ENCODE measurements around the gene TEKTIP1. TPM values are rescaled to one million over a fixed set of nuclear protein-coding genes. Genes with fewer than 3 reads are reported as not detected.

The TEKTIP1 gene
- polyA plus RNA-seq, 1 donor: 3.2 TPM

DNA sequence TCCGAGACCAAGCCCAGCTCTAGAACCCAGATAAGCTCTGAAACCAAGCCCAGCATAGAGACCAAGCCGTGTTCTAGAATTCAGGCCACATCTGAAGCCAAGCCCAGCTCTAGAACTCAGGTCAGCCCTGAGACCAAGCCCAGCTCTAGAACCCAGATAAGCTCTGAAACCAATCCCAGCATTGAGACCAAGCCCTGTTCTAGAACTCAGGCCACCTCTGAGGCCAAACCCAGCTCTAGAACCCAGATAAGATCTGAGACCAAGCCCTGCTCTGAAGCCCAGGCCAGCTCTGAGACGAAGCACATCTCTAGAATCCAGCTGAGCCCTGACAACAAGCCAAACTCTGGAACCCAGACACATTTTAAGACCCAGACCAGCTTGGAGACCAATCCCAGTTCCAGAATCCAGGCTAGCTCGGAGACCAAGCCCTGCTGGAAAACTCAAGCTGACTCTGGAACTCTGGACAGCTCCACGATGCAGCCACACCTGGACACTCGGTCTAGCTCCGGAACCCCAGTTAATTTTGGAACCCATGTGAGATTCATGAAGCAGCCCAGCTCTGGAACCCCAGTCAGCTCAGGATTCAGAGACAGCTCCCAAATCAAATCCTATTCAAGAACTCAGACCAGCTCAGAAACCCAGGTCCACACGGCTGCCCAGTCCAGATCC lies 52.2 kb downstream of the TEKTIP1 start:
- H3K4me3 ChIP-seq (ENCODE audit: low read length): no peak overlapping the region
- peaks cover 11% of the 10 kb centered on the region for H3K9me3 ChIP-seq (ENCODE audit: control insufficient read depth, low read depth, low read length)
- H3K27ac ChIP-seq (ENCODE audit: low read length): no peak overlapping the region
- DNase-seq: no peak
- H3K36me3 ChIP-seq (ENCODE audit: control insufficient read depth, insufficient read depth, low read length): no peaks in the 10 kb centered on the region
- peaks cover 11% of the 10 kb centered on the region for H3K27me3 ChIP-seq (ENCODE audit: control insufficient read depth, insufficient read depth, low read length)
- WGBS (ENCODE audit: insufficient coverage, low lambda C conversion rate): no CpG with 5 or more reads among the region's 8 CpGs
- no peaks in the 10 kb centered on the region for H3K4me1 ChIP-seq (ENCODE audit: control insufficient read depth, insufficient read depth, low read length)

DNA sequence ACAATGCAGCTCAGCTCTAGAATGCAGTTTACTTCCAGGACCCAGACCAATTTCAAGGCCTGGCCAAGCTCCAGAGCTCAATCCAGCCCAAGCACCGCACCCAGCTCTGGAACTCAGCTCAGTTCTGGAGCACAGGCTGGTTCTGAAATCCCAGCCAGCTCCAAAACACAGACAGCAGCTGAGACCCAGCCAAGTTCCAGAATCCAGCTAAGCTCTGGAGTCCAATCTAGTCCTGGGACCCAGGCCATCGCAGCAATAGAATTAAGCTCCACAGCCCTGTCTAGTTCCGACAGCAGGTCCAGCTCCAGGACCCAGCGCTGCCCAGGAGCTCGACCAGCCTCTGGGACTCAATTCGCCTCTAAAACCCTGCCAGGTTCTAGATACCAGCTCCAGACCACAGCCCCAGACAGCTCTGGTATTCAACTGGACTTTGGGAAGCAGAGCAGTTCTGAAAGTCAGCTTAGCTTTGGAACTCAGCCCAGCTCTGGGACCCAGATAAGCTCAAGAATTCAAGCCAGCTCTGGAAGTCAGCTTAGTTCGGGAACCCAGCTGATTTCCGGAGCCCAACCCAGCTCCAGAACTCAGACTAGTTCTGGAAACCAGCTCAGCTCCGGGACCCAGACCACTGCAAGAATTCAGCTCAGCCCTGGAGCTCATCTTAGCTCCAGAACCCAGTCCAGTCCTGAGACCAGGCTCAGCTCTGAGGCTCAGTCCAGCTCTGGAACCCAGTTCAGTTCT lies 53.1 kb downstream of the TEKTIP1 start:
- no CpG with 5 or more reads among the region's 9 CpGs for WGBS (ENCODE audit: insufficient coverage, low lambda C conversion rate)
- Histone ChIP-seq H3K4me1 (ENCODE audit: control insufficient read depth, insufficient read depth, low read length) (no peaks in the 10 kb centered on the region), H3K36me3 (ENCODE audit: control insufficient read depth, insufficient read depth, low read length) (no peaks in the 10 kb centered on the region), H3K27ac (ENCODE audit: low read length) (no peak overlapping the region), H3K27me3 (ENCODE audit: control insufficient read depth, insufficient read depth, low read length) (peaks cover 3% of the 10 kb centered on the region), H3K4me3 (ENCODE audit: low read length) (no peak overlapping the region), H3K9me3 (ENCODE audit: control insufficient read depth, low read depth, low read length) (peaks cover 5% of the 10 kb centered on the region)
- no peak for DNase-seq

DNA sequence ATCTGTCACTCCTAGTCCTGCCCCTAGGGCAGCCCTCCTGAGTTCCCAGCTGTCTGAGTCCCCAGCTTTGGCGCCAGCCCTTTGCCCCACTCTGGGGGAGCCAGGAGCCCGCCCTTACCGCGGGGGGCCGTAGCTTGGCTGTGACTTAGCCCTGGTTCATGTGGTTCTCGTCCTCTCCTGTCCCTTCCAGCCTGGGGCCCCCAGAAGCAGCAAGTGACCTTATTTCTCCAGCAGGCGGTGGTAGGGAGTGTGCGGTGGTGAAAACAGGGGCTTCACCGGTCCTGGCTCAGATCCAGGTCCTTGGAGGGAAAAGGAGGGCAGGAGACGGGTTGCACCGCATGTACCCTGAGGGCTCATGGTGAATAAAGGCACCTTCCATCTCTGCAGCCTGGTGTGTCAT lies 54.2 kb downstream of the TEKTIP1 start:
- Histone ChIP-seq H3K4me3 (ENCODE audit: low read length) (no peak overlapping the region), H3K36me3 (ENCODE audit: control insufficient read depth, insufficient read depth, low read length) (no peaks in the 10 kb centered on the region), H3K4me1 (ENCODE audit: control insufficient read depth, insufficient read depth, low read length) (no peaks in the 10 kb centered on the region), H3K27ac (ENCODE audit: low read length) (no peak overlapping the region), H3K27me3 (ENCODE audit: control insufficient read depth, insufficient read depth, low read length) (peaks cover 3% of the 10 kb centered on the region), H3K9me3 (ENCODE audit: control insufficient read depth, low read depth, low read length) (peaks cover 5% of the 10 kb centered on the region)
- DNase-seq: no peak
- WGBS (ENCODE audit: insufficient coverage, low lambda C conversion rate): no CpG with 5 or more reads among the region's 11 CpGs

Other genes starting within 250 kb of the TEKTIP1 start
- 17.0 TPM for gene NFIC, start 172.6 kb upstream of the TEKTIP1 start, polyA plus RNA-seq
- gene SMIM24, start 58.6 kb upstream of the TEKTIP1 start, polyA plus RNA-seq: 625 TPM
- 1.6 TPM for gene SMIM44, start 55.7 kb upstream of the TEKTIP1 start, polyA plus RNA-seq
- 12.1 TPM for gene DOHH, start 38.5 kb upstream of the TEKTIP1 start, polyA plus RNA-seq
- gene FZR1, start 32.9 kb upstream of the TEKTIP1 start, polyA plus RNA-seq: 42.5 TPM
- gene MFSD12, start 18.4 kb downstream of the TEKTIP1 start, polyA plus RNA-seq: 33.7 TPM
- gene HMG20B, start 33.8 kb downstream of the TEKTIP1 start, polyA plus RNA-seq: 59.6 TPM
- gene GIPC3, start 46.3 kb downstream of the TEKTIP1 start, polyA plus RNA-seq: 1.6 TPM
- gene TBXA2R, start 67.7 kb downstream of the TEKTIP1 start, polyA plus RNA-seq: 1.3 TPM
- gene CACTIN, start 87.6 kb downstream of the TEKTIP1 start, polyA plus RNA-seq: 17.5 TPM
- gene PIP5K1C, start 161.3 kb downstream of the TEKTIP1 start, polyA plus RNA-seq: 23.0 TPM
- gene TJP3, start 169.2 kb downstream of the TEKTIP1 start, polyA plus RNA-seq: 73.4 TPM
- gene APBA3, start 222.5 kb downstream of the TEKTIP1 start, polyA plus RNA-seq: 21.1 TPM
- gene MRPL54, start 223.5 kb downstream of the TEKTIP1 start, polyA plus RNA-seq: 52.1 TPM
- gene RAX2, start 233.1 kb downstream of the TEKTIP1 start, polyA plus RNA-seq: 0.01 TPM
- 4.9 TPM for gene MATK, start 247.2 kb downstream of the TEKTIP1 start, polyA plus RNA-seq